H7 (cell line): Measurements from ENCODE around the gene CA5A. TPM values are rescaled to one million over a fixed set of nuclear protein-coding genes. Genes with fewer than 3 reads are reported as not detected.
"Not testable (repeated sequence)": the region's sequence is repeated elsewhere in the genome, so short reads cannot be mapped to it uniquely, and the experiment has no call there.

ENCODE experiments used
- DNase-seq: peaks from one replicate; pipeline ENCODE4 v3.0.0; 2012
- H3K27me3 ChIP-seq: 2 replicates; pipeline ENCODE4 v1.6.0; 2011; ENCODE audit warnings: mild to moderate bottlenecking, low read length; ENCODE audit not compliant: control insufficient read depth, insufficient read depth
- H3K36me3 ChIP-seq: replicated peaks from 2 replicates; pipeline ENCODE4 v1.5.1; 2011; ENCODE audit warnings: low read length; ENCODE audit not compliant: control insufficient read depth, insufficient read depth
- H3K4me3 ChIP-seq: 2 replicates; pipeline ENCODE4 v1.5.1; 2011; ENCODE audit warnings: low read depth, mild to moderate bottlenecking, control low read depth, low read length, moderate library complexity; ENCODE audit not compliant: insufficient read depth
- total RNA-seq: library from RNA; depleted of rRNA; stranded (reverse); fragments of >200 nt; shearing (Covaris generic); gene quantifications from 2 replicates; pipeline ENCODE4 v1.2.3, GENCODE V29; 2014

Gene CA5A
- total RNA-seq, 1 experiment from 2014 or later = not detected

GRCh38 chr16:87929986-87930385 is 6.3 kb downstream of the CA5A start:
- Histone ChIP-seq H3K36me3 (no peaks in the 10 kb centered on the region), H3K27me3 (no peaks in the 10 kb centered on the region), H3K4me3 (no peak overlapping the region)
- no peak for DNase-seq

- no peak overlapping the region for H3K4me3 ChIP-seq
- H3K36me3 ChIP-seq = no peaks in the 10 kb centered on the region
- no peaks in the 10 kb centered on the region for H3K27me3 ChIP-seq
- peak; percentile 75 for DNase-seq
These were observed 9.2 kb downstream of the CA5A start for GRCh38 chr16:87927195-87927562.

GRCh38 chr16:87926246-87927194 is 9.8 kb downstream of the CA5A start:
- no peak overlapping the region for H3K4me3 ChIP-seq
- no peaks in the 10 kb centered on the region for H3K27me3 ChIP-seq
- DNase-seq = no peak
- no peaks in the 10 kb centered on the region for H3K36me3 ChIP-seq

- Histone ChIP-seq H3K27me3 (no peaks in the 10 kb centered on the region), H3K4me3 (no peak overlapping the region), H3K36me3 (no peaks in the 10 kb centered on the region)
- DNase-seq = peak; percentile 65
These were observed 11.3 kb downstream of the CA5A start for GRCh38 chr16:87924811-87925670.

DNA sequence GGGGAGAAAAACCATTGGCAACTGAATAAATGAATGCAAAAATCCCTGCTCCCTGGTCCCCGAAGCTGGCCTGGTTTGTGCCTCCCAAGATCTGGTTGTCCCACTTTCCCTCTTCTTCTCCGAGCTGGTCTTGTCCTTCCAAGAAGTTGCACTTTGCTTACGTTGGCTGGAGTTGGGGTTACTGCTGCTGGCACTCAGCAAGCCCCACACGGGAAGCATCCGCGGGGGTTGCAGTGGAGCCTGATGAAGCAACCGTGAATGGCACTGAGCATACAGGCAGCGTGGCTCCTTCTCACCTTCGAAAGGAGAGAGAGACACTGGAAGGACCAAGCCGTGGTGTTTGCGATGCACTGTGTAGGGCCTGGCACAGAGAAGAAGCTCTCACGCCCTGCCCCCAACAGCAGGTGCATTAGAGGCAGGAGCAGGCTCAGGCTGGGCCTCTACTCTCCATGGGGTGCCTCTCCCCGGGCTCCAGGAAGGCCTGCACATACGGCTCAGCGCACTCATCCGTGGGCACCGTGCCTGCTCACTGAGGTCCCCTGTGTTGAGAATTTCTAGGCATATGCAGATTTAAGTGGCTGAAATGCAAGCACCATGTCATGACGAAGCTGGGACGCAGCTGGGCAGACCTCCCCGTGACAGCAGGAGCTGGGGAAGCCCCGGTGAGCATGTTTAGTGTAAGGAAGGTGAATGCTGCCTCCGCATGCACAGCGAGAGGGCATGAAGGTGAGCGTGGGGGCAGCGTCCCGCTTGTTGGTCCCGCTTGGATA is 12.1 kb downstream of the CA5A start:
- Histone ChIP-seq H3K4me3 (no peak overlapping the region), H3K27me3 (no peaks in the 10 kb centered on the region), H3K36me3 (no peaks in the 10 kb centered on the region)
- DNase-seq = peak; percentile 67

DNA sequence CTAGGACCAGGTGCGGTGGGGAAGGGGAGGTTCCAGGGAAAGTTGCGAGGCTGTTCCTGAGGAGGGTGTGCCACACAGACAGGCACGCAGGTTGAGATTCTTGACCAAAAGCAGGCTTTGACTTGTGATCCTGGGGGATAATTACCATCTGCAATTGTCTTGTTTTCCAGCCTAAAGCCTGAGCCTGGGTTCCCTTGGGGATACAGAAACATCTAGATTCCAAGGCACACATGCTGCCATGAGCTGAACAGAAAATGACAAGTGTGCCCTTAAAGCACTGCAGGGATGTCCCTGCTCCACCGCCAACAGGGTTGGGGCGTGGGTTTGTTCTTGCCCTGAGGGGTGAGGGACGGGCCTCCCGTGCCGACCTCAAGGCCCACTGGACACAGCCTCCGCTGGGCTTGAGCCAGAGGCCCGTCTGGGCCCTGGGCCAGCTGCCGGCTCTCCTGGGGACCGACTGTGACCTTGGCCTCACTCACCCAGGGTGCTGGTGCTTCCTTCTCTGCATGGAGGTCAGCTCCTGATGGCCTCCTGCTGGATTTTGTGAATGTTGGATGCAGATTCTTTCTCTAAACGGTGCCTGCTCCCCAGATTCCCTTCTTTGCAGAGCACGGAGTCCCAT is 14.0 kb downstream of the CA5A start:
- Histone ChIP-seq H3K36me3 (no peaks in the 10 kb centered on the region), H3K27me3 (no peaks in the 10 kb centered on the region), H3K4me3 (no peak overlapping the region)
- DNase-seq = no peak

DNA sequence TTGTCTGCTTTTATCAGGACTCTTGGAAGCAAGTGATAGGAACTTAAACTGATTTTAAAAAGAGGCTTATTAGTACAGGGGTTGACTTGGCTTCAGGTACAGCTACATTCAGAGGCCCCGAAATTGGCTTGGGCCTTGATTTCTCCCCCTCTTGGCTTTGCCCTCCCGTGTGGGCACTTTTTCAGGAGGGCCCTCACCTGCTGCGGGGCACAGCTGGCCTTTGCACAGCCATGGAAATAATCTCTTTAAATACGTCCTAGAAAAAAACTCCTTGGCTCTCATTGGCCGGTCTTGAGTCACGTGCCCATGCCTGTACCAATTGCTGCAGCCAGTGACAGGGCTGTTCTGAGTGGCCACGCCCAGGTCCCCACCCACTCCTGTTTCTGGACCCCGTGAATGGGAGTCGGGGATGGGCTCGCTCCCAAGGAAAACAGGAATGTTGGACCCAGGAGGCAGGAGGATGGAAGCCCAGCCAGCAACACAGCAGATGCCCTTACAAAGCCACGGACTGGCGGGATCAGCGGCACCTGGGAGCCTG is 15.0 kb downstream of the CA5A start:
- H3K27me3 ChIP-seq = no peaks in the 10 kb centered on the region
- DNase-seq = no peak
- no peak overlapping the region for H3K4me3 ChIP-seq
- H3K36me3 ChIP-seq = no peaks in the 10 kb centered on the region

- H3K4me3 ChIP-seq = no peak overlapping the region
- no peak for DNase-seq
- H3K27me3 ChIP-seq = no peaks in the 10 kb centered on the region
- no peaks in the 10 kb centered on the region for H3K36me3 ChIP-seq
These were observed 16.7 kb downstream of the CA5A start for GRCh38 chr16:87919681-87919994.

- DNase-seq = no peak
- Histone ChIP-seq H3K36me3 (no peaks in the 10 kb centered on the region), H3K27me3 (no peaks in the 10 kb centered on the region), H3K4me3 (no peak overlapping the region)
These were observed 17.3 kb downstream of the CA5A start for GRCh38 chr16:87918866-87919680.

DNA sequence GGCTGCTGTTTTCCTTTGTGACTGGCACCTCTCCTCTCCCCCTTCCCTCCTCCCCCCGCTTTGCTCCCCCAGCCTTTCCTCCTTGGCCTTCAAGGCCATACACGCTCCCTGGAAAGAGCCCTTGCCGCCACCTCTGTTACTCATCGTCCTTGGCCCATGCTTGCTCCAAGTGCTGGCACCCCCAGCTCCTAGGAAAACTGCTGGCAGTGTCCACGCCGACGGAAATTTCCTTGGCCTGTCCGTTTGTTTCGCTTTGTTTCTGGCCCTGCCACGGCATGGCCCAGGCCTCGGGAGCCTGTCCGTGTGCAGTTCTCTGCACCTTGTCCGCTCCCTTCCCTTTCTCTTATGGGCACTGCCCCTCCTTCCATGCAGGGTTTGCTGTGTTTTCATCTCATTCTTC is 18.0 kb downstream of the CA5A start:
- Histone ChIP-seq H3K36me3 (no peaks in the 10 kb centered on the region), H3K4me3 (no peak overlapping the region), H3K27me3 (no peaks in the 10 kb centered on the region)
- no peak for DNase-seq

GRCh38 chr16:87917503-87917902 is 18.8 kb downstream of the CA5A start:
- no peak for DNase-seq

GRCh38 chr16:87914812-87915211 is 21.5 kb downstream of the CA5A start:
- no peaks in the 10 kb centered on the region for H3K27me3 ChIP-seq
- no peak for DNase-seq
- H3K4me3 ChIP-seq = no peak overlapping the region
- H3K36me3 ChIP-seq = no peaks in the 10 kb centered on the region

More at GRCh38 chr16:87917503-87917902, 18.8 kb downstream of the CA5A start:
- Histone ChIP-seq H3K27me3 (no peaks in the 10 kb centered on the region), H3K4me3 (no peak overlapping the region), H3K36me3 (no peaks in the 10 kb centered on the region)

GRCh38 chr16:87914021-87914725 is 22.2 kb downstream of the CA5A start:
- H3K27me3 ChIP-seq, DNase-seq, H3K36me3 ChIP-seq, H3K4me3 ChIP-seq: not testable (repeated sequence)
